D721Med (cell line): Measurements from ENCODE around the gene CHST1.

Experiments
- DNase-seq: peaks from one replicate; pipeline ENCODE4 v3.0.0; 2011; ENCODE audit warnings: low spot score; ENCODE audit not compliant: insufficient read length
- FAIRE-seq: peaks from 2 replicates; lab custom pipeline; 2011; peaks lifted over from hg19 to GRCh38; lab: Jason Lieb, UNC
- TF ChIP-seq, protein P1 (sequence below): IDR thresholded peaks from 2 replicates; pipeline ENCODE4 v1.5.1; 2012; ENCODE audit warnings: mild to moderate bottlenecking, control low read depth; ENCODE audit not compliant: insufficient read depth; ENCODE audit errors: missing control alignments

CHST1 gene

DNA sequence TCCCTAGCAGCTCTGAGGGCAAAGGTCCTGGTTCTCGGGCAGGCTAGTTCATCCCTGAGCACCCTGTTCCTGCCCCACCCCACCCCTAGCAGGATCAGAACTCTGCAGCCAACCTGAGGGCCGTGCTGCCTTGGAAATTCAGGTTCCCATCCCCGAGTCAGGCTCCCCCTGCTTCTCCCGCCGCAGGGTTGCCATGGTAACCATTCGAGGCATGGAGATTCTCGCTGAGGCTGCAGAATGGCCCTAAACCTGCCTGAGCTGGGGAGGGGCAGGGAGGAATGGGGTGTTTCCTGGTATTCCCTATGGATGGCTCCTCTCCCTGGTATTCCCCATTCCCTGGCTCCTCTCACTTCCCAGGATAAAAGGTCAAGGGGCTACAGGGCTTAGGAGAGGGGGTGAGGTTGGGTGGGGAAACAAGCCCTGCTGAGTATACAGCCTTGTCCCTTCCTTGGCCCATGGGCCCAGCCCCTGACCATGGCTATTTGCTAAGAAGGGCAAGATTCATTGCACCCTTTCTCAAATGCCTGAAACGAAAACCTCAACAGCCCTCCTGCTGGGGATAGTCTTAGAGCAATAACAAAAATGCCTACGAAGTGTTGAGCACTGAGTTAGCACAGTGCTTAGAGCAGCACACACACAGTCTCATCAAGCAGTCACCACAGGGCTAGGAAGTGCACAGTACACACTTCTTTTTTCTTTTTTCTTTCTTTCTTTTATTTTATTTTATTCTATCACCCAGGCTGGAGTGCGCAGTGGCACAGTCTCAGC lies 58.7 kb downstream of the CHST1 start:
- no peak for DNase-seq
- FAIRE-seq, result no peak

DNA sequence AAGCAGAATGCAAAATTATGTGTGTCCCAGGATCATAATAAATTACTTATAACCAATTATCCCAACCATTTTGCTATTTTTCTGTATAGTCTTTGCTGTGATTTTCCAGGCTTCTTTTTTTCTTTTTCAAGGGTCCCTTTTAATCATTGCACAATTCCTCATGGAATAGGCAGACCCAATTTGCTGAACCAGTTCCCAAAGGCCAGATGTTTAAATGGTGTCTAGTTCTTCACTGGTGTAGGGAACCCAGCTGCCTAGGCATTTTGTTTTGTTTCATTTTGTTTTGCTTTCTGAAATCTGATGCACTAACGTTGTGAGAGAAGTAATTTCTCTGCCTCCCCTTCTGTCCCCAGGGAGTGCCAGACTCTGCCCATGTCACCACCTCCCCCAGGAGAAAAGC lies 60.4 kb downstream of the CHST1 start:
- TF ChIP-seq, protein P1, sequence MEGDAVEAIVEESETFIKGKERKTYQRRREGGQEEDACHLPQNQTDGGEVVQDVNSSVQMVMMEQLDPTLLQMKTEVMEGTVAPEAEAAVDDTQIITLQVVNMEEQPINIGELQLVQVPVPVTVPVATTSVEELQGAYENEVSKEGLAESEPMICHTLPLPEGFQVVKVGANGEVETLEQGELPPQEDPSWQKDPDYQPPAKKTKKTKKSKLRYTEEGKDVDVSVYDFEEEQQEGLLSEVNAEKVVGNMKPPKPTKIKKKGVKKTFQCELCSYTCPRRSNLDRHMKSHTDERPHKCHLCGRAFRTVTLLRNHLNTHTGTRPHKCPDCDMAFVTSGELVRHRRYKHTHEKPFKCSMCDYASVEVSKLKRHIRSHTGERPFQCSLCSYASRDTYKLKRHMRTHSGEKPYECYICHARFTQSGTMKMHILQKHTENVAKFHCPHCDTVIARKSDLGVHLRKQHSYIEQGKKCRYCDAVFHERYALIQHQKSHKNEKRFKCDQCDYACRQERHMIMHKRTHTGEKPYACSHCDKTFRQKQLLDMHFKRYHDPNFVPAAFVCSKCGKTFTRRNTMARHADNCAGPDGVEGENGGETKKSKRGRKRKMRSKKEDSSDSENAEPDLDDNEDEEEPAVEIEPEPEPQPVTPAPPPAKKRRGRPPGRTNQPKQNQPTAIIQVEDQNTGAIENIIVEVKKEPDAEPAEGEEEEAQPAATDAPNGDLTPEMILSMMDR, result no peak
- FAIRE-seq (no peak), DNase-seq (no peak)

More for the DNA sequence above, 58.7 kb downstream of the CHST1 start:
- TF ChIP-seq, protein P1, result no peak

DNA sequence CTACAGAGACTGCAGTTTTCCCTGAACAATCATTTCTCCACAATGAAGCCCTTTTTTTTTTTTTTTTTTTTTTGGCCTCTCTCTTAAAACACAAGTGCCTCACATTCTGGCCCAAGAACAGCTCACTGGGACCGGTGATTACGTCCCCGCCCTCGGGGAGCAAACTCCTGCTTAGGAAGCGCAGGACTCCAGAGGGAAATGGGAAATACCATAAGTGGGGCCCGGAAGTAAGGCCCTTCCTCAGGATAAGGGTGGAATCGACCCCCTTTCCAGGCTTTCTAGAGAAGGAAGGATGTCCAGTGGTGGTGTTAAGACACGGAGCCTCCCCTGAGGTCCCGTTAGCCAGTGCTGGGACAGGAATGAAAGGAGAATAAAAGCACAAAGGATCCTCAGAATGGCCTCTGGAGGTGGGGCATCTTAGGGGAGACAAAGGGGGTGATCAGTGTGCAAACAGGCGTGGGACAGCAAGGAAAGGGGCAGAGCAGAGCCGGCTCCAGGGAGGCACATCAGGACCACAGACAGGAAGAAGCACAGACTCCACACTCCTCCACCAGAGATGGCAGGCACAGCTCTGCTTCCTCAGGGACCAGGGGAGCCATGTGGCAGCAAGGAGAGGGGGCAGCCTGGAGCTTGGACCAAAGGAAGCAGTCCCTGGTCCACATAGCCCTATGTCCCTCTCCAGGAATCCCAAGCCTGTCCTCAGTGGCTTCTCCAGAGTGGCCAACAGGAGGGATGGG lies 61.3 kb downstream of the CHST1 start:
- TF ChIP-seq, protein P1, result no peak
- DNase-seq (no peak), FAIRE-seq (no peak)

DNA sequence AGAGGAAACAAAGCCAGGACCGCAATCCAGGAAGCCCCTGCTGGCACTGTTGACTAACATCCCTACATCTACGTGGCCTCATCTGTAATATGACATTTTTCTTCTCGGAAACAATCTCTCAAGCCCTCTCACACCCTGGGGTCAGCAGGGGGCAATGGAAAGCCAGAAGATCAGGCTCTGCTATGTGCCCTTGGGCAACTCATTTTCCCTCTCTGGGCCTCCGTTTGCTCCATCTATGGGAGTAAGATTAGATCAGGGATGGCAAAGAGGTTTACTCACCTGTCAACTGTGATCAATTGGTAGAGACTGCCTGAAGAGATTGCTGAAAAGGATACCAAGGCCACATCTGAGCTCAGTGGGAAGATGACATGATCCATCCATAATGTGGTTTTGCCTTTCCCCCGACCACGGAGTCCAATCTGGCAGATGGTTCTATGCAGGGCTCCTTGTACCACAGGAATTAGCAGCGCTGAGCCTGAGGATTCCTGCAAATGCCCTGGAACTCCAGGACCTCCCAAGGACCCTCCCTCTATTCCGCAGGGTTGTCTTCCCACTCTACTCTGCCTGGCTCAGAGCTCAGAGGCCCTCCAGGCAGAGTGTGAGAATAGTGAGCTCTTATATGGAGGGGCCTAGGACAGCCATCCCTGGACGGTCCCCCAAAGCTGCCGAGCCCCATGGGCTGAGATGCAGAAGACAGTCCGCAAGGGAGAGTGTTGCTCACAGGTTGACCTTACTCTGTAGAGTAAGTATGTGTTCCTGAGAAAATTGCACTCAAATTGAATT lies 66.1 kb downstream of the CHST1 start:
- no peak for FAIRE-seq
- no peak for DNase-seq
- TF ChIP-seq, protein P1, result no peak
